Measurements from ENCODE around the gene NTNG1.

NTNG1 gene

DNA sequence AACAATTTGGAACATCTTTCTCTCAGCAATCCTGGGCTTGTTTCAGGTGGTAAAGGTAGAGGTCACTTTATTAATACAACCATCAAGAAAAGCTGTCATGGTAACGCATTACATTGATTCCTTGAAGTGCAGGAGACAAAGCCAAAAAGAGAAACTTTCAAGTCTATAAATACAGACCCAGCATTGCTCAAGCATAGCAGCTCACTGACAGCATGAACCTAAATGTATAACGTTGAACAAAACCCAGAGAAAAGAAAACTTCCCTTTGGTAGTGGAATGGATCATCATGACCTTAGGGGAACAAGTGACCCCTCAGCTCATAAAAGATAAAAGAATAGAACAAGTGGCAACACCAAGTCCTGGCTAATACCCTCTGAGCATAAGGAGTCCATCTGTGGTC is 332.2 kb downstream of the NTNG1 start:
- DNase-seq (ENCODE audit: low read depth), result no peak
- H3K4me3 ChIP-seq (ENCODE audit: low read depth, low read length), result no peak overlapping the region

DNA sequence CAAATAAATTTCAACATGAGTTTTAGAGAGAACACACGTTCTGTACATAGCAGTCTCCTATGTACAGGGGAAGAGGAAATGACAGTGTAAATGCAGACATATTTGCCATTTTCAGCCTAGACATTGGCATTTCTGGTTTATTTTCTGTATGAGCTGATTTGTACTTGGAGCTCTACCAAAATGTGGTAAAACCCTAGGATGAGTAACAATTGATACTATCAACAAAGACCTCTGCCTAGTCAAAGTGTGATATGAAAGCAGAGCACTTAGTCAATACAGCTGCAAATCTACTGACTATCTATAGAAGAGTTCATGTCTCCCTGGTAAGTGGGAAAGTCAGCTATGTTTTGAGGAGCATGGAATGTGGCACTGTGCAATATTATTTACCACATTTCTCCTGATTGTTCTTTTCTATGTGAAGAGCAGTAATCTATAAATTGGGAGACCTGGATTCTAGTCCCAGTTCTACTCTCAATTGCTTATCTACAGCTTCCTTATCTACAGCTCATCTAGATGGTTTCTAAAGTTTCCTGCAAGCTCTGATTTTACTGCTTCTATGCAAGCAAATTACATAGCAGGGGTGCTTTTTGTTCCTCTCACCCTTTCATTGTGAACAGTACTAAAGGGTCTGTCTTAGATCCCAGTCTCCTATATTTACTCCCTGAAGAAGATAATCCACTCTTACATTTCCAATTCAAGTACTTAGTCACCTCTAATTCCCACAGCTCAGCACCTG is 334.2 kb downstream of the NTNG1 start:
- no peak overlapping the region for H3K4me3 ChIP-seq (ENCODE audit: low read depth, low read length)
- DNase-seq (ENCODE audit: low read depth), result peak; percentile 27

GRCh38 chr1:107477233-107477632 is 336.4 kb downstream of the NTNG1 start:
- H3K4me3 ChIP-seq (ENCODE audit: low read depth, low read length), result no peak overlapping the region
- no peak for DNase-seq (ENCODE audit: low read depth)

DNA sequence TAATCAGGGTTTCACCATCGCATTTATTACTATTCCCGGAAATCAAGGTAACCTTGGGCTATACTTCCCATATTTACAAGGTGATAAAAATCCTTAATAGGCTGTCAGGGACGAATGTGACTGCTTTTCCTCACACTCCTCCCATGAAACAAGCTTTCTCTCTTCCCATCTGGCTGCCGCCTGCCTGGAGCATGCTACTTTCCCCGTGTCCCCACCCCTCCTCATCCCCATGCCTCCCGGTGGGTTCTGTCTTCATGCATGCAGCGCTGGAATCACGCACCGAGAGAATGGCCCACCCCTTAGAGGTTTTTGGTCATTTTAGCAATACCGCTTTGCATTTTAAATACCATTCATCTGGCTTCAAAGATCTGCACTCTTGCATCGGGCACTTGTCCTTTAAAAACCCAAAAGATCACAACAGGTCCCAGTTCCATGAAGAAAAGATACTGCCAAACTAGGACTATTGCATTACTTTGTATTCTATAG is 339.1 kb downstream of the NTNG1 start:
- no peak for DNase-seq (ENCODE audit: low read depth)
- no peak overlapping the region for H3K4me3 ChIP-seq (ENCODE audit: low read depth, low read length)

DNA sequence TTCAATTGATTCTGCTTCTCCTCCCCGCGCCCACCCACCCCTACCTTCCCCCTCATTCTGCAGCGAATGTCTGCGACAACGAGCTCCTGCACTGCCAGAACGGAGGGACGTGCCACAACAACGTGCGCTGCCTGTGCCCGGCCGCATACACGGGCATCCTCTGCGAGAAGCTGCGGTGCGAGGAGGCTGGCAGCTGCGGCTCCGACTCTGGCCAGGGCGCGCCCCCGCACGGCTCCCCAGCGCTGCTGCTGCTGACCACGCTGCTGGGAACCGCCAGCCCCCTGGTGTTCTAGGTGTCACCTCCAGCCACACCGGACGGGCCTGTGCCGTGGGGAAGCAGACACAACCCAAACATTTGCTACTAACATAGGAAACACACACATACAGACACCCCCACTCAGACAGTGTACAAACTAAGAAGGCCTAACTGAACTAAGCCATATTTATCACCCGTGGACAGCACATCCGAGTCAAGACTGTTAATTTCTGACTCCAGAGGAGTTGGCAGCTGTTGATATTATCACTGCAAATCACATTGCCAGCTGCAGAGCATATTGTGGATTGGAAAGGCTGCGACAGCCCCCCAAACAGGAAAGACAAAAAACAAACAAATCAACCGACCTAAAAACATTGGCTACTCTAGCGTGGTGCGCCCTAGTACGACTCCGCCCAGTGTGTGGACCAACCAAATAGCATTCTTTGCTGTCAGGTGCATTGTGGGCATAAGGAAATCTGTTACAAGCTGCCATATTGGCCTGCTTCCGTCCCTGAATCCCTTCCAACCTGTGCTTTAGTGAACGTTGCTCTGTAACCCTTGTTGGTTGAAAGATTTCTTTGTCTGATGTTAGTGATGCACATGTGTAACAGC is 339.9 kb downstream of the NTNG1 start:
- no peak overlapping the region for H3K4me3 ChIP-seq (ENCODE audit: low read depth, low read length)
- DNase-seq (ENCODE audit: low read depth), result no peak

DNA sequence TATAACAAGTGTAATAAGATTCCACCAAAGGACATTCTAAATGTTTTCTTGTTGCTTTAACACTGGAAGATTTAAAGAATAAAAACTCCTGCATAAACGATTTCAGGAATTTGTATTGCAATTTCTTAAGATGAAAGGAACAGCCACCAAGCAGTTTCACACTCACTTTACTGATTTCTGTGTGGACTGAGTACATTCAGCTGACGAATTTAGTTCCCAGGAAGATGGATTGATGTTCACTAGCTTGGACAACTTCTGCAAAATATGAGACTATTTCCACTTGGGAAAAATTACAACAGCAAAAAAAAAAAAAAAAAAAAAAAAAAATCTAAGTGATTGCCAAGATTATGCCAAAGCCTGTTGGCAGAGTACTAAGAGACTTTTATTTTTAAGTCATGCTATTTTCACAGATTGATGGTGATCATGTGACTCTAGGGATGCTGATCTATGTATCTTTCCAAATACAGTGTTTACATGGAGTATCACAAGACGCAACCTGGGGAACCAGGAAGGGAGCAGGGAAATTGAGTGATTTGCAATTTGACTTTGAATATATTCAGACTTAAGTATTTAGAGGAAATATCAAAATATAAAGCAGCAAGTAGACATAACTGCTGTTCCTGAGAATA is 341.0 kb downstream of the NTNG1 start:
- no peak for DNase-seq (ENCODE audit: low read depth)

GRCh38 chr1:107483949-107484348 is 343.1 kb downstream of the NTNG1 start:
- no peak overlapping the region for H3K4me3 ChIP-seq (ENCODE audit: low read depth, low read length)
- no peak for DNase-seq (ENCODE audit: low read depth)

More for the DNA sequence above, 341.0 kb downstream of the NTNG1 start:
- H3K4me3 ChIP-seq (ENCODE audit: low read depth, low read length), result no peak overlapping the region

DNA sequence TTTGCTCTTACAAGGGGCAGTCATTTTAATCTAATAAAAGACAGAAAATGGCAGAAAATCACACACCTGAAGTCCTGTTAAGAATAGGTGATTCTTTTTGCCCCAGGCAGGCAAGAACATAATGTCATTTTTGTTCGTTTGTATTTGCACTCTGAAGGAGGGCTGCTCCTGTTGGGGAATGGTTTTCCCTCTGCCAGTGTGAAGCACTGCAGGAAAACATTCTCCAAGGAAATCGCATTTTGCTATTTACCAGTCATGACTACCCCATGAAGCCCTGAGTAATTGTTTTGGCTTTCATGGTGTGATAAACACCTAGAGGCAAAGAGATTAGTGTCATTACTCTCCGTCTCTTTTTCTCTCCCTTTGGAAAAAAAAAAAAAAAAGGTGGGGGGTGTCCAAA is 345.5 kb downstream of the NTNG1 start:
- no peak for DNase-seq (ENCODE audit: low read depth)

DNA sequence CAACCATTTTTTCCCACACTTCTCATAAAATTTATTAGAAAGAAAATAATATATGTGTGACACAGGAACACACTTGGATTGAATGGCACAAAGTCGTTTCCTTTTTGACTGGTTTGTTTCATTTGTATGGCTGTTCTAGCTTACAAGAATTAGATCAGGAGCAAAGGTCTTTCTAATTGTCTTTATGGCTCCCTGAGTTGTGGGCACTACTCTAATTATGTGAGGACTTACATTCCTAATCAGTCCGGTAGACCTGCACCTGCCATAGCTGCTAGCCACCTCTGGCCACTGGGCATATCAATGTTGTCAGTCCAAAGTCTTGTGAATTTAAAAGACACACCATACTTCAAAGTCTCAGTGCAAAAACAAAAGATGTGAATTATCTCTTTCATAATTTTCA is 346.7 kb downstream of the NTNG1 start:
- H3K4me3 ChIP-seq (ENCODE audit: low read depth, low read length), result no peak overlapping the region
- no peak for DNase-seq (ENCODE audit: low read depth)

More for the DNA sequence above, 345.5 kb downstream of the NTNG1 start:
- no peak overlapping the region for H3K4me3 ChIP-seq (ENCODE audit: low read depth, low read length)

- no peak for DNase-seq (ENCODE audit: low read depth)
- no peak overlapping the region for H3K4me3 ChIP-seq (ENCODE audit: low read depth, low read length)
Observed at GRCh38 chr1:107491582-107491981, 350.7 kb downstream of the NTNG1 start.

DNA sequence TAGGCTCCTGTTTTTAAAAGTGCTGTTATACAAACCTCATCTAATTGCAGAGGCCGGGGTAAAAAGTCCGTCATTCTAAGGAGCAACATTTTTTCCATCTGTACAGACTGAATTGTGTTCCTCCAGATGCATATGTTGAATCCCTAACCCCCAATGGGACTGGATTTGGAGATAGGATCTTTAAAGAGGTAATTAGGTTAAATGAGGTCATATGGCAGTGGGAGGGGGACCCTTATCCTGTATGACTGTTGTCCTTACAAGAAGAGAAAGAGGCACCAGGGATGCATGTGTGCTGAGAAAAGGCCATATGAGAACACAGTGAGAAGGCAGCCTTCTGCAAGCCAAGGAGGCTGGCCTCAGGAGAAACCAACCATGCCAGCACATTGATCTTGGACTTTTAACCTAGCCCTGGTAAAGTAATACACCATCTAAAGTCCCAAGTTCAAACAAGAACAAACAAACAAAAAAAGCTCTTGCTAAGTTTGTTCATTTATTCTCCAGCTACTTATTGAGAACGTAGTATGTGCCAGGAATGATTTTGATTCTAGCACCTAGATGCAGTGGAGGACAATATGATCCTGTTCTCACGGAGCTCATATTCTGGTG is 352.4 kb downstream of the NTNG1 start:
- DNase-seq (ENCODE audit: low read depth), result no peak
- H3K4me3 ChIP-seq (ENCODE audit: low read depth, low read length), result no peak overlapping the region

DNA sequence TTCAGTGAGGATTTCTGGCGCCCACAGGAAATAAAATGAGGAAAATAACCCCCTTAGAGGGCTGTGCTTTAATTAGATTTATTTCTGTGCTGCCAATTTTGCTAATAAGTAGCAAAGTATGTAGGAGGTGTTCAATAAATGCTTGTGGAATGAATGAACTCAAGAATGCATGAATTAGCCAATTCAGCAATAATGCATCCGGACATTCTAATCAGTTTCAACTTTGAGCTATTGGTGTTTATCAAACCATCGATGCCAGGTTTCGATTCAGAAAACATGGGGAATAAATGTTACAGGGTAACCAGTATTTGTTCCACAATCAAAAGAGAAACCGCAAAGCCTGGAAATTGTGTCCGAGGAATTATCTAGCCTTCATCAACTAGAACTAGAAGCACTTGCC is 353.2 kb downstream of the NTNG1 start:
- H3K4me3 ChIP-seq (ENCODE audit: low read depth, low read length), result no peak overlapping the region
- no peak for DNase-seq (ENCODE audit: low read depth)

DNA sequence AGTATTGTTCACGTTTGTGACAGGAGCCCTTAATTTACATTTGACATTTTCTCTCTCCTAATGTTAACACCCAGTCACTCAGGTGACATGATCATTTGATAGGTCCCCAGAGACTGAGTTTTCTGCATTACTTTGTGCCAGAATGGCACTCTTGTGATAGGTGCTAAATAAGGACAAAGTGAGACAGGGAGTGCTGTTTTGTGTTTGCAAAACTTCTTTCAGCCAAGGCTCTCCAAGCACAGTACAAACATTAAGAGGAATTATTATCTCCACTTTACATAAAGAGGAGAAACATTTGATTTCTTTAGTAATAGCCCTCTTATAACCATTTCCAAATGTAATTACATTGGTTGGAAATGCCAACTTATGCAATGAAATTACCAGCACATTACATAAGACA is 355.2 kb downstream of the NTNG1 start:
- no peak for DNase-seq (ENCODE audit: low read depth)
- no peak overlapping the region for H3K4me3 ChIP-seq (ENCODE audit: low read depth, low read length)

DNA sequence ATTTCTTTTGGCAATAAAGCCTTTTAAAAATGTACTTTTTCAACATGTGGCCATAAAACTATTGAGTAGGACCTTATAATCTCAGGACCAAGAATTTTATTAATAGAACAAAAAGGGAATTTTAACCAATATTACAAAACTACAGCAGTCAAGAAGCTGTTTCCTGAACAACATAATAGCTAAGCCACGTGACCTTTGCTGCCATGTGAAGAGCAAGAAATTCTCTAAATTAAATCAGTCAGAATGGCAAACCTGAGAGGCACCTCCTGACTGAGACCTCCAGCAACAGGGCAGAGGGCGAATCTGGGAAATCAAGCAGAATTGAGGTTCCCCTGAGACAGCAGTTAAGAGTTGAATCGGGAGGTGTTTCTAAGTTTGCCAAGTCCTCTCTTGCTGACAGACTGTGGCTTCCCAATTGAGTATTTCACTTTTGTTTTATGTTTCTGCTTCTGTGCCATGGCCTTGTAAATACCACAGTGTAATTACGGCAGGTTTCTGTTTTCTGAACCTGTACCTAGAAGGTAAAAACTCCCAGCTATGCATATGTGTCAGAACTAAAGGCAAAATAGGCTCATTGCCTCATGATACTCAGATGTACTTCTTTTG is 358.4 kb downstream of the NTNG1 start:
- DNase-seq (ENCODE audit: low read depth), result no peak
- H3K4me3 ChIP-seq (ENCODE audit: low read depth, low read length), result no peak overlapping the region

DNA sequence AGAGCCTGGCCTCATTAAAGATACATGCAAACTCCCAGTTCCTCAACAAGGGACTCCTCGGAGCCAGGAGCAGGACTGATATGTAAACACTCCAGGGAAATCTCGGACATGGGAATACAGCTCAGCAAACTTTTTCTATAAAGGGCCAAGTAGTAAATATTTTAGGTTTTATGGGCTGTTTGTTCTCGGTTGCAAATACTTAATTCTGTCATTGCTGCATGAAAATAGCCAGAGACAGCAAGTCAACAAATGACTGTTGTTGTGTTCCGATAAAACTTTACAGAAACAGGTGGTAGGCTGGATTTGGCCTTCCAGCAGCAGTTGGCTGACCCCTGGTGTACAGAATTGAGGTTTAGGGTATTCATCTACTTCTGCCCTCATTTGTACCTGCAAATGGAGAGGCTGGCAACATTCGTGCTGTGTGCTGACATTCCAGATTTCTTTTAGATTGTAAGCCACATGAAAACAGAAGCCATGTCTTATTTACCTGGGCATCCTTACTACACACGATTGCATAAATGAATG is 360.3 kb downstream of the NTNG1 start:
- no peak for DNase-seq (ENCODE audit: low read depth)
- H3K4me3 ChIP-seq (ENCODE audit: low read depth, low read length), result no peak overlapping the region

- no peak overlapping the region for H3K4me3 ChIP-seq (ENCODE audit: low read depth, low read length)
- DNase-seq (ENCODE audit: low read depth), result no peak
Observed at GRCh38 chr1:107510347-107510746, 369.5 kb downstream of the NTNG1 start.

DNA sequence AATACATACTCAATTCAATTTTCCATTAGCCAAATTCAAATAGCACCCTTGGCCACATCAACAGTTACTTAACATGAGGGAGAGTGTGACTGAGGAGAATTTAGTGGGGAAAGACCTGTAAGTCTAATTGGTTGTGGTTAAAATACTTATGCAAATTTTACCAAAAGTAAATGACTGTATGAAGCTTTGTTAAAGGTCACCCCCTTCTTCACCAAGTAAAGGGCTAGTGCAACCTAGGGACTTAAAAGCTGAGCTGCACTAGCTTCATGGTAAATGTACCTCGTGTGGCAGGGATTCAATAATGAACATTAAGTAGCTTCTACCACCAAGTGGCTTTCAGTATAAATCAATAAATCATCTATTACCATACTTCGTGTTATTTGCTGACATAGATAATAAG is 372.0 kb downstream of the NTNG1 start:
- no peak overlapping the region for H3K4me3 ChIP-seq (ENCODE audit: low read depth, low read length)
- DNase-seq (ENCODE audit: low read depth), result no peak

GRCh38 chr1:107514841-107515240 is 374.0 kb downstream of the NTNG1 start:
- no peak for DNase-seq (ENCODE audit: low read depth)
- H3K4me3 ChIP-seq (ENCODE audit: low read depth, low read length), result no peak overlapping the region

DNA sequence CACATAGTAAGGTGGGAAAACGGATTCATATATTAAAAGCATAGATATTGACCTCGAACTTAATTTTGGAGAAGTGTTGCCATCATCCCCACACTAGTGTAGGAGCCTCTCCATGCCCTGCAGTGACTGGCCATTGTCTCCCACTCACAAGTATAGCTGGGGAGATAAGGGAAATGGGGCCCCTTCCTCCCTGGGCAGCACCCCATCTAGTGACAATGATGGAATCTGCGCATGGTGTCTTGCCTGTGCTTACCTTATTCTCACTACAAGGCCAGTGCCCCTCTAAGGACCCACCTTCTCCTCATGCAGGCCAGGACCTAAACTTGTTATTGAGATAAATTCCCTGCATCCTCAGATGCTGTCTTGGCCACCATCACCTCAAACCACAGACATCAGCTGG is 374.9 kb downstream of the NTNG1 start:
- no peak for DNase-seq (ENCODE audit: low read depth)
- H3K4me3 ChIP-seq (ENCODE audit: low read depth, low read length), result no peak overlapping the region
